GM23338 (cell line): ENCODE data around the gene ST8SIA4.

Source experiments
- CREB1 ChIP-seq: fragments of 250-450 bp; sonication (Bioruptor Pico); IDR thresholded peaks from 2 replicates; pipeline ENCODE4 v1.5.0; 2020; ENCODE audit warnings: low read depth, mild to moderate bottlenecking, moderate library complexity
- CTCF ChIP-seq, 2 experiments: fragments of 200-600 bp in 1 of 2; sonication (generic) in 1 of 2; conservative IDR thresholded peaks; 2 replicates each; pipeline versions ENCODE4 v1.5.1 to v1.6.1; 2016 to 2017; ENCODE audit warnings: antibody characterized with exemption in 2 of 2, low read depth in 2 of 2, mild to moderate bottlenecking in 2 of 2, moderate library complexity in 1 of 2
- ETS1 ChIP-seq: IDR thresholded peaks from 2 replicates; pipeline ENCODE4 v1.6.1; 2016; ENCODE audit warnings: antibody characterized with exemption
- EZH2 ChIP-seq: fragments of 200-600 bp; sonication (generic); IDR thresholded peaks from one replicate; pipeline ENCODE4 v1.8.0; 2017; ENCODE audit warnings: antibody characterized with exemption, mild to moderate bottlenecking, low read depth; ENCODE audit not compliant: unreplicated experiment
- EZH2phosphoT487 ChIP-seq: fragments of 200-600 bp; sonication (generic); IDR thresholded peaks from one replicate; pipeline ENCODE4 v1.8.1; 2018; ENCODE audit warnings: antibody characterized with exemption; ENCODE audit not compliant: unreplicated experiment
- JUNB ChIP-seq: IDR thresholded peaks from one replicate; pipeline ENCODE4 v1.6.1; 2016; ENCODE audit warnings: antibody characterized with exemption; ENCODE audit not compliant: unreplicated experiment
- NANOG ChIP-seq: IDR thresholded peaks from 2 replicates; pipeline ENCODE4 v1.6.1; 2016; ENCODE audit warnings: antibody characterized with exemption, borderline replicate concordance
- POLR2AphosphoS5 ChIP-seq: IDR thresholded peaks from 2 replicates; pipeline ENCODE4 v1.6.1; 2016; ENCODE audit warnings: antibody characterized with exemption, low read depth
- REST ChIP-seq: IDR thresholded peaks from one replicate; pipeline ENCODE4 v1.6.1; 2018; ENCODE audit warnings: antibody characterized with exemption; ENCODE audit not compliant: unreplicated experiment
- STAT1 ChIP-seq: IDR thresholded peaks from one replicate; pipeline ENCODE4 v1.6.1; 2016; ENCODE audit warnings: antibody characterized with exemption; ENCODE audit not compliant: unreplicated experiment
- ZNF114 ChIP-seq: fragments of 250-450 bp; sonication (Bioruptor Pico); IDR thresholded peaks from 2 replicates; pipeline ENCODE4 v1.5.0; 2020; ENCODE audit warnings: mild to moderate bottlenecking, moderate library complexity
- ZNF331 ChIP-seq: fragments of 250-450 bp; sonication (Bioruptor Pico); IDR thresholded peaks from 2 replicates; pipeline ENCODE4 v1.5.0; 2020; ENCODE audit warnings: low read depth, mild to moderate bottlenecking, moderate library complexity
- ZNF462 ChIP-seq: fragments of 250-450 bp; sonication (Bioruptor Pico); IDR thresholded peaks from 2 replicates; pipeline ENCODE4 v1.5.0; 2020; ENCODE audit warnings: mild to moderate bottlenecking, moderate library complexity

- TF ChIP-seq EZH2 (no peak), CTCF (conservative IDR thresholded peaks at IDR 0.05; ENCODE audit: low read depth in 2 of 2) (no peak), ETS1 (no peak), CREB1 (CRISPR knock-in tag) (no peak), REST (no peak), POLR2AphosphoS5 (no peak), ZNF331 (CRISPR knock-in tag) (no peak), EZH2phosphoT487 (no peak), JUNB (no peak), STAT1 (no peak), ZNF462 (CRISPR knock-in tag) (no peak), ZNF114 (CRISPR knock-in tag) (no peak), NANOG (no peak)
Measured at GRCh38 chr5:100799166-100799565, 103.9 kb downstream of the ST8SIA4 start.
